HG03575 (cell line): ENCODE results near the gene UBN1.
"Not testable (repeated sequence)": the region's sequence is repeated elsewhere in the genome, so short reads cannot be mapped to it uniquely, and the experiment has no call there.

ENCODE experiments used
- ATAC-seq: cut with Tn5 transposase; IDR thresholded peaks from one replicate; pipeline ENCODE4 v1.9.1; 2021; ENCODE audit not compliant: unreplicated experiment, insufficient number of reproducible peaks, low FRiP score; ENCODE audit errors: extremely low read depth

The UBN1 gene

DNA sequence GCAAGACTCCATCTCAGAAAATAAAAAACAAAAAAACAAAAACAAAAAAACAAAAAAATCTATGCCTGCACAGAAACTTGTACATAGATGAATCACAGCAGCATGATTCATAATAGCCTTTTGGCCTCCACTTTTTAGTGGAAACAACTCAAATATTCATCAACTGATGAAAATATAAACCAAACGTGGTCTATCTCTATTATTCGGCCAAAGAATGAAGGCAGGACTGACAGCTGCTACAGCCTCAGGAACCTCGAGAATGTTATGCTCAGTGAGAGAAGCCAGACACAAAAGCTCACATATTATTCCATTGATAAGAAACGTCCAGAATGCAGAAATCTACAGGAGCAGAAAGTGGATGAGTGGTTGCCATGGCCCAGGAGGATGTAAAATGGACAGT is 69.8 kb downstream of the UBN1 start:
- no peak for ATAC-seq

DNA sequence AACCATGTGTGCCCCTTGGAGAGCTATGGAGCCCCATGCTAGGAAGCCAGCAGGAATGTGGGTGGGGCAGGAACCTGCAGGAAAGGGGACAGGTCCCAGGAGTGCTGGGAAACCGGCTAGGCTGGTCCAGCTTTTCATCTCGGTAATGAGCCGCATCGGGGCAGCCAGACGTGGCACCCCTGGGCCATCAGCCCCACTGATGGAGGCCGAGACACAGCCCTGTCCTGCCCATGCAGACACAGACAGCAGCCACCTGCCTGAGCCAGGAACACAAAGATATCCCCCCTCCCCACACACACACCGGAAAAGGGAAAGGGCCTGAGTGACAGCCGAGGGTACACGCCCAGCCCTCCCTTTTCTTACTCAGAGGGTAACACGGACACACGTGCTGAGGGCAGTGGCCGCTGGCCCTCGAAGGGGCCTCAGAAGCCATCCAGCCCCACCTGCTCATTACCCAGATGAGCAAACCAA is 71.5 kb downstream of the UBN1 start:
- no peak for ATAC-seq

DNA sequence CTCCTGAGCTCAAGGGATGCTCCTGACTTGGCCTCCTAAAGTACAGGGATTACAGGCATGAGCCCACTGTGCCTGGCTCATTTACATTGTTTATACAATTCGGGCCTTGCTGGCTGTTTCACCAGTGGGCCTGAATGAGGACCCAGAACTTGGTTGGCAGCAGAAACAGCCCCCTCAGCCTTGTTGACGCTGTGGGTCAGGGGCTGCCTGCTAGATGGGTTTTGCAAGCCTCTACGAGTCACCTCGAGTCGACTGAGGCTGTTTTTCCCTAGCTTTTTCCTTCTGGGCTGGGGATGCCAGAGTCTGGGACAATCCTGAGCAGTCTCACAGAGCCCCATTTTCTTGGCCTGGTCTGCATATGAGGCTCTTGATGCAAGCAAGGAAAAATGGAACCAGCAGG is 73.5 kb downstream of the UBN1 start:
- ATAC-seq, result no peak

GRCh38 chr16:4922721-4923342 is 75.6 kb downstream of the UBN1 start:
- ATAC-seq, result no peak

GRCh38 chr16:4923853-4924252 is 76.6 kb downstream of the UBN1 start:
- ATAC-seq, result no peak

DNA sequence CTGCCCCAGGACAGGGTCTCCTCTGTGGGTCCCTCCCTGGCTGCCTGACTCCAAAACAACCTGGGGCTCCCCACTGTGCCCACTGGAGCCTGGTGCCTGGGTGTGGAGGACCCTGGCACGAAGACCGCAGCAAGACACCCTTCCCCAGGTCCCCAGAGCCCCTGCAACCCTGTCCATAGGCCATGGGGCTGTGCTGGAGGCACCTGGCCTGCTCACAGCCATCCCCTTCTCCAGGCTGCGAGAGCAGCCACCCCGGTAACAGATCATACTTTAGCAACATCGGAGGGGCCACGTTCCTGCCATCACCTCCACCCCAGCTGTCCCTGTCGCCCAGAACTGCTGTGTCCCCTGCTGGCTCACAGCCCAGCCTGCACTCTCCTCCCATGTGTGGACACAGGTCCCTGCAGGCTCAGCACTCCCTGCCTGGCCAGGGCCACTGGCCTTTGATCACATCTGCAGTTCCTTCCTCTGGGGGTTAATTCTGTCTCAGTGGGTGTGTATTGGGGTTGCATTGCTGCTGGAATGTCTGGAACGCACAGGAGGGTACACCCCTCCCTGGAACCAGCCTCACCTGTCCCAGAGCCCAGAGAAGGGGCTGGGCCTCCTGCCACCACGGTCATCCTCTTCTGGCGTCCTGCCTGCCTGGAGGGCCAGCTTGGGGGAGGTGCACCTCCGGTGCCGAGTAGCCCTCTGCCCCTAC is 77.5 kb downstream of the UBN1 start:
- ATAC-seq, result no peak

- no peak for ATAC-seq
These were observed 78.0 kb downstream of the UBN1 start for GRCh38 chr16:4925293-4925607.

DNA sequence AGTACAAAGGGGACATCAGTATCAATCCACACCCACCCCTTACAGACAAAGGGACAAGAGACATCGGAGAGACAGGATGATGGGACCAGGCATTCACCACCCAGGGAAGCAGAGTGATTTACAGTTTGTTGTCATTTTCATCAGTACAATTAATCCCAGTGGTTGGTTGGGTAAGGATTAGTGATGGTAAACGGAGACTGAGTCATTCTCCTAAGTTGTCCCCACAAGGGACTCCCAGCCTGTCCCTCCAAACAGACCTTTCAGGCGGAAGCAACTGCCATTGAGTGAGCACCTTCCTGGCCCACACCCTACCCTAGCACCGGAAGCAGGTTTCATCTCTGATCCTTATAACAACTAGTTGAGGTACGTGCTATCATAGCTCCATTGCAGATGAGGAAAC is 78.5 kb downstream of the UBN1 start:
- no peak for ATAC-seq

DNA sequence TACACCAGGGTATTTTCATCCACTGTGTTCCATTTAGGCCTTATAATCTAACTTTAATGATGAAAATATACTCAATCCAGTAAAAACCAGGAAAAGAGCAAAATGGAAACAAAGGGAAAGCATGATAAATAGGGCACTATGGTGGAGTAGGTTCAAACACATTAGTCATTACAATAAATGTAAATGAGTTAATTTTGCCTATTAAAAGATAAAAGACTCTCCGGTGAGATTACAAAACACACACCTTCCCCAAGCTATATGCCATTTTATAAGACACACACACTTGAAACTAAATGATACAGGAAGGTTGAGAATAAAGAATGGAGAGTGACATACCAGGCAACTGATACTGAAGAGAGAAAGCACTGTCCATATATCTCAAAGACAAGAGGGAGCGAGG is 79.6 kb downstream of the UBN1 start:
- no peak for ATAC-seq

DNA sequence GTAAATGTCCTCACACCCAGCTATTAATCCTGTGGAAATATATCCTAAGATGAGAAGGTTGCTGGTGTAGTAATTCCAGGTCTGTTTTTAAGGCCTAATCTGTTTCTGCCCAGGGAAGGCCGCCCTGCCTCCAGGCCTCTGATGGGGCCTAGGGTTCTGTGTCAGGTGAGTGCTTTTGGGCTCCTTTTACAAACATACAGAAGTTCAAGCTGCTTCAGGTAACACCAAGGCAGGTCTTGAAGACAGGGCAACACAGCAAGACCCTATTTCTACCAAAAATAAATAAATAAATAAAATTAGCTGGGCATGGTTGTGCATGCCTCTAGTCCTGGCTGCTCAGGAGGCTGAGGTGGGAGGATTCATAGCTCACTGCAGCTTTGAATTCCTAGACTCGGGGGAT is 80.4 kb downstream of the UBN1 start:
- ATAC-seq, result no peak

- ATAC-seq, result no peak
These were observed 80.9 kb downstream of the UBN1 start for GRCh38 chr16:4928227-4928626.

- ATAC-seq, result not testable (repeated sequence)
These were observed 82.3 kb downstream of the UBN1 start for GRCh38 chr16:4929619-4930018.

DNA sequence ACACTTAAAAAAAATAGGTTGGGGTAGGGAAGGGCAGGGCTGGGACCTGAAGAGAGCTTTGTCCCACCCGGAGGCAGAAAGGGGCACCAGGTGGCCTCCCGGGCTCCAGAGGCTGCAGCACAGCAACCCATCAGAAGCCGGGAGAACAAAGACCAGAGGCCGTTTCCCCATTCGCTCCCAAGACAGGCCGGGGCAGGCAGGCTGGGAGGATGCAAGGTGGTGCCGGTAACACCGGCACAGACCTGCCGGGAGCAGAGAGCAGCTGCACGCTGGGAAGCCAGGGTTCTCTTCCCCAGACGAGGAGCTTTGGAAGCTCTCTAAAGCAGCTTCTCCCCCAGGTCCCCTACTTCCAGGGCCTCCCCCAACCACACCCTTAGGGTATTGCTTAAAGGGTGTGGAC is 84.1 kb downstream of the UBN1 start:
- no peak for ATAC-seq
